Hair follicle dermal papilla cell (primary cell): Measurements from ENCODE around the gene OR5AU1. TPM values are rescaled to one million over a fixed set of nuclear protein-coding genes. Genes with fewer than 3 reads are reported as not detected.

ENCODE experiments used
- small RNA-seq: library from RNA; depleted of rRNA; stranded (forward); fragments of <200 nt; gene quantifications from one replicate; pipeline ENCODE3, GENCODE V24; 2012
- total RNA-seq: library from RNA; depleted of rRNA; stranded (reverse); fragments of >200 nt; gene quantifications from 2 replicates; pipeline ENCODE4 v1.2.3, GENCODE V29; 2012

The OR5AU1 gene
- total RNA-seq = not detected in 2 replicates

DNA sequence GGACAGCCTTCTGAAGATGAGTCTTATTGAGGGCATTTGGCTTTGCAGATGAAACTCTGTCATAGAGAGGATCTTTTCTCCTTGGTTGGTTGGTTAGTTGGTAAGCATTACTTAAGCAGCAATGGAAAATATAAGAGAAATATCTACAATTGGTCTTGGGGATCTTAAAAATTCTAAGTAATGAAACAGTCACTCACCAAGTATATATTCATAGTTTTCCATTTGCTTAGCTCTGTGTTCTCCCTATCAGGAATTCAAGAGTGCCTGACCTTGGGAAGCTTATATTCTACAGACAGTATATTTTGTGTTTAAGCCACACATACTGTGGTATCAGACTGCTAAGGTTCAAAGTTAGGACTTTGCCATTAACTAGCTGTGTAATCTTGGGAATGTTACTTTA, at the start of gene OR5AU1:
OR5AU1 (minus strand) TSS at position 101 of the 400 bp plus-strand sequence. CDS start 191 bp downstream, outside the sequence.

Small RNA genes lying within 50 kb of the gene (small RNA-seq; reads per million reads assigned to genes)
- gene RNU6-252P = not detected

Other genes with a start within 250 kb of the OR5AU1 start
- gene RNASE2, start 200.6 kb downstream of the OR5AU1 start, total RNA-seq = not detected in 2 replicates
- gene METTL17, start 166.1 kb downstream of the OR5AU1 start, total RNA-seq = 38.4 and 42.4 TPM in 2 replicates
- gene SLC39A2, start 156.8 kb downstream of the OR5AU1 start, total RNA-seq = 0.12 and 0.16 TPM in 2 replicates
- gene NDRG2, start 131.0 kb downstream of the OR5AU1 start, total RNA-seq = 0.81 and 1.5 TPM in 2 replicates
- gene TPPP2, start 125.8 kb downstream of the OR5AU1 start, total RNA-seq = not detected in 2 replicates
- gene RNASE13, start 121.3 kb downstream of the OR5AU1 start, total RNA-seq = not detected in 2 replicates
- not detected in 2 replicates for gene RNASE7, start 113.7 kb downstream of the OR5AU1 start, total RNA-seq
- gene RNASE8, start 98.2 kb downstream of the OR5AU1 start, total RNA-seq = not detected in 2 replicates
- 72.0 and 87.1 TPM in 2 replicates for gene ARHGEF40, start 85.8 kb downstream of the OR5AU1 start, total RNA-seq
- 11.8 and 17.2 TPM in 2 replicates for gene ZNF219, start 57.4 kb downstream of the OR5AU1 start, total RNA-seq
- gene TMEM253, start 55.0 kb downstream of the OR5AU1 start, total RNA-seq = not detected in 2 replicates
- gene HNRNPC, start 113.4 kb upstream of the OR5AU1 start, total RNA-seq = 441 and 460 TPM in 2 replicates
- not detected in 2 replicates for gene RPGRIP1, start 124.0 kb upstream of the OR5AU1 start, total RNA-seq
- gene SUPT16H, start 228.0 kb upstream of the OR5AU1 start, total RNA-seq = 57.6 and 68.2 TPM in 2 replicates